ENCODE measurements around the gene GMFB. TPM values are rescaled to one million over a fixed set of nuclear protein-coding genes. Genes with fewer than 3 reads are reported as not detected.

GMFB gene
- total and polyA plus RNA-seq, 9 of the 15 experiments (the other 6 are each of a cell fraction or from before 2014, with no cell fraction given), result 14.0 to 31.7 (median 20.5) TPM

GRCh38 chr14:54497224-54497623 lies 8.4 kb upstream of the GMFB start (continued):
- peak; percentile 59 for TF ChIP-seq MGA (IDR thresholded peaks at IDR 0.05)
- peak; percentile 89 for TF ChIP-seq L3MBTL2 (IDR thresholded peaks at IDR 0.05)
- TF ChIP-seq NFE2 (IDR thresholded peaks at IDR 0.05; ENCODE audit: low read depth), result peak; percentile 86
